Transverse colon (tissue), 4 donors: ENCODE results near the gene FADS6. TPM values are rescaled to one million over a fixed set of nuclear protein-coding genes. Genes with fewer than 3 reads are reported as not detected.

Source experiments
- DNase-seq: peaks from one replicate; pipeline ENCODE4 v3.0.0-alpha.2; 2019
- H3K27ac ChIP-seq, 4 donors: fragments of 200-600 bp; sonication (generic); 2 replicates each; pipeline ENCODE4 v1.5.1; 2016 to 2018; ENCODE audit warnings: inconsistent platforms in 4 of 4
- H3K27me3 ChIP-seq: fragments of 200-600 bp; sonication (generic); 2 replicates; pipeline ENCODE4 v1.5.1; 2017; ENCODE audit warnings: inconsistent platforms
- H3K36me3 ChIP-seq, 4 donors: fragments of 200-600 bp; sonication (generic); 2 replicates each; pipeline ENCODE4 v1.5.1; 2017 to 2019; ENCODE audit warnings: inconsistent platforms in 4 of 4
- H3K4me1 ChIP-seq, 4 donors: fragments of 200-600 bp; sonication (generic); 2 replicates each; pipeline ENCODE4 v1.5.1; 2017 to 2020; ENCODE audit warnings: inconsistent platforms in 4 of 4
- H3K4me3 ChIP-seq, 4 donors: fragments of 200-600 bp; sonication (generic); 1 replicate in 1 of 4; 2 replicates in 3 of 4; pipeline versions ENCODE4 v1.5.1 to v1.6.1; 2017 to 2019; ENCODE audit warnings: inconsistent platforms in 4 of 4
- H3K9me3 ChIP-seq, 2 donors: fragments of 200-600 bp; sonication (generic); 2 replicates each; pipeline ENCODE4 v1.5.1; 2017 to 2019; ENCODE audit warnings: inconsistent platforms in 2 of 2
- EP300 ChIP-seq: sonication (generic); formaldehyde crosslinking; IDR thresholded peaks from one replicate; pipeline ENCODE4 v1.6.1; 2017; ENCODE audit warnings: antibody characterized with exemption, low read depth
- POLR2A ChIP-seq: fragments of 450-650 bp; IDR thresholded peaks from one replicate; pipeline ENCODE4 v1.6.1; 2016; ENCODE audit warnings: antibody characterized with exemption, mild to moderate bottlenecking, moderate library complexity
- POLR2AphosphoS5 ChIP-seq, 3 donors: sonication (generic); formaldehyde crosslinking; IDR thresholded peaks; one replicate each; pipeline ENCODE4 v1.6.1; 2016; ENCODE audit warnings: antibody characterized with exemption in 3 of 3
- WGBS, 2 donors: methylation state at CpG; one replicate each; pipeline ENCODE4 v1.1.5; 2018; ENCODE audit warnings: low coverage in 1 of 2; 5-methylcytosine and 5-hydroxymethylcytosine counted together
- in situ Hi-C, 4 donors: fragments of 200-750 bp; cut with MboI; loops; one replicate each; pipeline versions ENCODE4 v1.15.0 to v1.15.1; 2017; ENCODE audit warnings: low sequenced_read_pairs in 3 of 4, low pct_ligation_motif_present in 1 of 4, low pct_unique_long_range_greater_than_20kb in 1 of 4
- intact Hi-C: fragments of 100-400 bp; cut with DNase I; formaldehyde crosslinking; loops from one replicate; pipeline ENCODE4 v1.15.1; 2023; ENCODE audit warnings: low total_unique reads
- total RNA-seq, 4 donors: library from RNA; depleted of rRNA; stranded (reverse); fragments of >200 nt; gene quantifications; one replicate each; pipeline ENCODE4 v1.1.0, GENCODE V29; 2016
- TF ChIP-seq, protein P1 (sequence below), 5 experiments: fragments of 200-600 bp in 3 of 5; fragments of 450-650 bp in 2 of 5; sonication (generic) in 3 of 5; IDR thresholded peaks; 1 replicate in 2 of 5; 2 replicates in 3 of 5; pipeline ENCODE4 v1.5.1; 2016 to 2017; ENCODE audit warnings: antibody characterized with exemption in 5 of 5, inconsistent platforms in 3 of 5, mild to moderate bottlenecking in 2 of 5, moderate library complexity in 1 of 5

FADS6 gene
- total RNA-seq, 4 donors from 2014 or later: 0.64 to 25.8 (median 3.7) TPM; not detected in 1

DNA sequence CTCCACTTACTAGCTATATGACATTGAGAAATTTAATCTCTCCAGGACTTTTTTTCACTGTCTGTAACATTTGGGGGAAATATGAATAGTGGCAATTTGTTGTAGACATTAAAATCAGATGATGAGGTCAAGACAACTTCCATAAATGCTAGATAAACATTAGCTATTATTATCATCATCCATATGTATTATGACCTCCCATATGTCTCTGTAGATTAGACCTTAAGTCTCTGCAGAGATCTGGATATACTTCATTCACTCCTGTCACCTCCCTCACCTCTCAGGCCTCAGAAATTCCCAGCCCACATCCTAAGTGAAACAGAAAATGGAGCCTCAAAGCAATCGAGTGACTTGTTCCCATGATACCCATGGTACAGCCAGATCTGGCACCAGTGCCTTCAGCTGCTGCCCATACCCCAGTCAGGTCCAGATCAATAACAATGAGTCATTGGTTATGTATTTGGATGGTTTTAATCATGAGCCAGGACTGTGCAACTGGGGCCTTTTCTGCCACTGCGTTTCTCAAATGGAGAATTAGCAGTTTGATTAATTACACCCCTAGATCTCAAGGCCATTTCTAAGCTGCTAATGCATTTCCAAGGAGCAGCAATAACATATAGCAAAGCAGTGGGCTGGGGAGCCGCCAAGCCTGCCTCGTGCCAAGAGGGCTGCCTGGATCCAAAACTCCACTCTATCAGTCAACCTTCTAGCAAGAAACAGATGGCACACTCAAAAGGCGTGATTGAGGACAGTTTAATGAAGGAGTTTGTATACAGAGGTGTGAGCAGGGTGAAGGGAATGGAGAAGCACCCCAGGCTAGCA, 18.1 kb downstream of the FADS6 start:
- peaks cover 5 to 28% (median 22%) of the 10 kb centered on the region in 4 donors for H3K4me1 ChIP-seq
- no peak overlapping the region for H3K27ac ChIP-seq
- no peaks in the 10 kb centered on the region for H3K27me3 ChIP-seq
- H3K4me3 ChIP-seq: no peak overlapping the region
- H3K36me3 ChIP-seq: no peaks in the 10 kb centered on the region
- in situ Hi-C loops: no loop called here
- TF ChIP-seq EP300: no peak
- TF ChIP-seq POLR2AphosphoS5 (IDR thresholded peaks at IDR 0.05): no peak
- TF ChIP-seq POLR2A: no peak
- TF ChIP-seq, protein P1, sequence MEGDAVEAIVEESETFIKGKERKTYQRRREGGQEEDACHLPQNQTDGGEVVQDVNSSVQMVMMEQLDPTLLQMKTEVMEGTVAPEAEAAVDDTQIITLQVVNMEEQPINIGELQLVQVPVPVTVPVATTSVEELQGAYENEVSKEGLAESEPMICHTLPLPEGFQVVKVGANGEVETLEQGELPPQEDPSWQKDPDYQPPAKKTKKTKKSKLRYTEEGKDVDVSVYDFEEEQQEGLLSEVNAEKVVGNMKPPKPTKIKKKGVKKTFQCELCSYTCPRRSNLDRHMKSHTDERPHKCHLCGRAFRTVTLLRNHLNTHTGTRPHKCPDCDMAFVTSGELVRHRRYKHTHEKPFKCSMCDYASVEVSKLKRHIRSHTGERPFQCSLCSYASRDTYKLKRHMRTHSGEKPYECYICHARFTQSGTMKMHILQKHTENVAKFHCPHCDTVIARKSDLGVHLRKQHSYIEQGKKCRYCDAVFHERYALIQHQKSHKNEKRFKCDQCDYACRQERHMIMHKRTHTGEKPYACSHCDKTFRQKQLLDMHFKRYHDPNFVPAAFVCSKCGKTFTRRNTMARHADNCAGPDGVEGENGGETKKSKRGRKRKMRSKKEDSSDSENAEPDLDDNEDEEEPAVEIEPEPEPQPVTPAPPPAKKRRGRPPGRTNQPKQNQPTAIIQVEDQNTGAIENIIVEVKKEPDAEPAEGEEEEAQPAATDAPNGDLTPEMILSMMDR (IDR thresholded peaks at IDR 0.05): no peak
- H3K9me3 ChIP-seq: no peaks in the 10 kb centered on the region
- WGBS, 2 donors: 65 to 77% methylated on average over 2 to 5 of the region's 5 CpGs
- intact Hi-C loops: loop anchor here (5.0 kb wide), 1 partner anchor 1667 kb away; the partner anchor contains the start of gene PRCD
- DNase-seq: no peak

DNA sequence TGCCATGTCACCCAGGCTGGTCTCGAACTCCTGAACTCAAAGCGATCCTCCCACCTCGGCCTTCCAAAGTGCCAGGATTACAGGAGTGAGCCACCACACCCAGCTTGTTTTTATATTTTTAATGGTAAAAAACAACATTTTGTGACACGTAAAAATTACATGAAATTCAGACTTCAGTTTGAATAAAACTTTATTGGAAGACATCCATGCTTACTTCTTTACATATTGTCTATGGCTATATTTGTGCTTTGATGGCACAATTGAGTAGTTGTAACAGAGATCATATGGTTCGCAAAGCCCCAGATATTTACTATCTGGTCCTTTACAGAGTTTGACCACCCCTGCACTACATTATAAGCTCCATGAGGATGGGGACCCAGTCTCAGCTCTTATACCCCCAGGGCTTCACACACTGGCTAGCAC, 18.8 kb downstream of the FADS6 start:
- H3K4me1 ChIP-seq: peaks cover 5 to 28% (median 22%) of the 10 kb centered on the region in 4 donors
- intact Hi-C loops (loop anchor here (5.0 kb wide), 1 partner anchor 1668 kb away; the partner anchor contains the start of gene PRCD), in situ Hi-C loops (loop anchor here in 2 of 4 donors (25.0 kb wide), 1 partner anchor 137 kb away; the partner anchor contains the start of genes NHERF1 (in 2 of the 2) and RAB37 (in 2 of the 2))
- TF ChIP-seq, protein P1 (IDR thresholded peaks at IDR 0.05): no peak
- no peak for TF ChIP-seq POLR2A
- no peaks in the 10 kb centered on the region for H3K27me3 ChIP-seq
- H3K4me3 ChIP-seq: no peak overlapping the region
- no peak overlapping the region for H3K27ac ChIP-seq
- WGBS, 2 donors: 83 to 97% methylated on average over 1 to 5 of the region's 5 CpGs
- H3K9me3 ChIP-seq: no peaks in the 10 kb centered on the region
- no peaks in the 10 kb centered on the region for H3K36me3 ChIP-seq
- no peak for DNase-seq

DNA sequence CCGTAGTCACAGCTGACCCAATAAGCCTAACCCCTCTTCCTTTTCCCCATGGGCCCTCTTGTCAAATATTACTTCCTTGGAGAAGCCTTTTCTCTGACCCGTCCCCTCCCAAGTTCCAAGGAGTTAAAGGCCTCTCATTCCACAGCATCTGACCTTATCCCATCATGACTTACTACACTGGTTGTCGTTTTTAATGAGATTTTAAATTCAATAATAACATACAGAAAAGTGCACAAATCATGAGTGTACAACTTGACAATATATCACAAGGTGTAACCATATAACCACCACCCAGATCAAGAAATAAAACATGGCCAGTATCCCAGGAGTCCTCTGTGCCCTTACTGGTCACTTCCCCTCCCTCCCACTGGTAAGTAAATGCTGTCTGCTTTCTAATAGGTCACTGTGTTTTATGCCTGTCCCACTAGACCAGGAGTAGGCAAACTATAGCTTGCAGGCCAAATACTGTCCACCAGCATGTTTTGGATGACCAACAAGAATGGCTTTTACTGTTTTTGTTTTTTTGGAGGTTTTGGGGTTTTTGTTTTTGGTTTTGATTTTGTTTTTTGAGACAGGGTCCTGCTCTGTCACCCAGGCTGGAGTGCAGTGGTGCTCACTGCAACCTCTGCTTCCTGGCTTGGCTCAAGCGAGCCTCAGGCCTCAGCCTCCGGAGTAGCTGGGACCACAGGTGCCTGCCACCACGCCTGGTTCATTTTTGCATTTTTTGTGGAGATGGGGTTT, 19.4 kb downstream of the FADS6 start:
- H3K4me3 ChIP-seq: peak overlapping the region; percentile 49 to 63 (median 62)
- peaks cover 5 to 28% (median 22%) of the 10 kb centered on the region in 4 donors for H3K4me1 ChIP-seq
- in situ Hi-C loops: loop anchor here in 2 of 4 donors (25.0 kb wide), 1 partner anchor 137 kb away; the partner anchor contains the start of genes NHERF1 (in 2 of the 2) and RAB37 (in 2 of the 2)
- 13 to 58% methylated on average over 3 to 6 of the region's 6 CpGs for WGBS, 2 donors
- H3K27ac ChIP-seq: peak overlapping the region; percentile 88 to 94 (median 92)
- no peaks in the 10 kb centered on the region for H3K9me3 ChIP-seq
- H3K27me3 ChIP-seq: no peaks in the 10 kb centered on the region
- no peaks in the 10 kb centered on the region for H3K36me3 ChIP-seq
- DNase-seq: no peak
- intact Hi-C loops: no loop called here
- TF ChIP-seq, protein P1 (IDR thresholded peaks at IDR 0.05): no peak
- no peak for TF ChIP-seq EP300
- no peak for TF ChIP-seq POLR2A
- TF ChIP-seq POLR2AphosphoS5 (IDR thresholded peaks at IDR 0.05): no peak
